ENCODE data around the gene OR2S2. TPM values are rescaled to one million over a fixed set of nuclear protein-coding genes. Genes with fewer than 3 reads are reported as not detected.

OR2S2 gene
- total and polyA plus RNA-seq, 2 of the 8 experiments (the other 6 are each of a cell fraction or from before 2014, with no cell fraction given), result not detected

- TF ChIP-seq CHD7 (IDR thresholded peaks at IDR 0.05; ENCODE audit: insufficient replicate concordance, low read length) (no peak), TAF1 (IDR thresholded peaks at IDR 0.05; ENCODE audit: low read depth, low read length) (no peak), SP4 (IDR thresholded peaks at IDR 0.05; ENCODE audit: low read length) (no peak), SIX5 (IDR thresholded peaks at IDR 0.05; ENCODE audit: low read depth, low read length) (no peak)
Observed at GRCh38 chr9:35909274-35909673, 48.7 kb downstream of the OR2S2 start, which contains the start of gene SPAAR (continued).

Data from H1 (cell line).